Activated CD4-positive, alpha-beta T cell treated with anti-CD3 and anti-CD28 coated beads for 48 hours (primary cell): ENCODE measurements around the gene GAD1.

Experiments used
- DNase-seq: peaks from one replicate; pipeline ENCODE4 v3.0.0-alpha.2; 2020

GAD1 gene

GRCh38 chr2:170896622-170897021, 79.9 kb downstream of the GAD1 start:
- DNase-seq = no peak

GRCh38 chr2:170897108-170897507, 80.4 kb downstream of the GAD1 start:
- DNase-seq = no peak

- no peak for DNase-seq
These were observed 89.2 kb downstream of the GAD1 start for GRCh38 chr2:170905864-170906263.
